Measurements from ENCODE around the gene ACTR6.
A peak's percentile ranks its signal among the peaks of the same experiment; 100 is the strongest.

ACTR6 gene

GRCh38 chr12:100199347-100200149 is 1.1 kb upstream of the ACTR6 start:
- Histone ChIP-seq H3K4me1 (ENCODE audit: control insufficient read depth, insufficient read depth, low read length) (peaks cover 18% of the 10 kb centered on the region), H3K27ac (ENCODE audit: low read length) (peak overlapping the region; percentile 81), H3K27me3 (ENCODE audit: control insufficient read depth in 1 of 2, insufficient read depth in 2 of 2, low read length in 2 of 2) (no peaks in the 10 kb centered on the region), H3K36me3 (ENCODE audit: control insufficient read depth in 2 of 2, insufficient read depth in 2 of 2, low read length in 2 of 2) (peaks cover 0 to 5% of the 10 kb centered on the region in 2 donors), H3K4me3 (ENCODE audit: low read length in 2 of 2) (peak overlapping the region; percentile 85 to 97), H3K9me3 (ENCODE audit: control insufficient read depth in 2 of 2, low read length in 2 of 2) (no peaks in the 10 kb centered on the region), H3K9ac (ENCODE audit: low read length in 2 of 2) (peak overlapping the region; percentile 51 to 64)

GRCh38 chr12:100201604-100202423 is 1.2 kb downstream of the ACTR6 start:
- H3K4me1 ChIP-seq (ENCODE audit: control insufficient read depth, insufficient read depth, low read length) = peaks cover 18% of the 10 kb centered on the region
- H3K36me3 ChIP-seq (ENCODE audit: control insufficient read depth in 2 of 2, insufficient read depth in 2 of 2, low read length in 2 of 2) = no peaks in the 10 kb centered on the region
- peak overlapping the region in 1 of 2 donors; percentile 93 for H3K9ac ChIP-seq (ENCODE audit: low read length in 2 of 2)
- H3K9me3 ChIP-seq (ENCODE audit: control insufficient read depth in 2 of 2, low read length in 2 of 2) = no peaks in the 10 kb centered on the region
- H3K4me3 ChIP-seq (ENCODE audit: low read length in 2 of 2) = peak overlapping the region; percentile 85 to 97
- H3K27me3 ChIP-seq (ENCODE audit: control insufficient read depth in 1 of 2, insufficient read depth in 2 of 2, low read length in 2 of 2) = no peaks in the 10 kb centered on the region
- no peak overlapping the region for H3K27ac ChIP-seq (ENCODE audit: low read length)

- Histone ChIP-seq H3K27ac (ENCODE audit: low read length) (no peak overlapping the region), H3K4me1 (ENCODE audit: control insufficient read depth, insufficient read depth, low read length) (no peaks in the 10 kb centered on the region), H3K4me3 (ENCODE audit: low read length in 2 of 2) (no peak overlapping the region), H3K36me3 (ENCODE audit: control insufficient read depth in 2 of 2, insufficient read depth in 2 of 2, low read length in 2 of 2) (peaks cover 18 to 22% of the 10 kb centered on the region in 2 donors), H3K9me3 (ENCODE audit: control insufficient read depth in 2 of 2, low read length in 2 of 2) (no peaks in the 10 kb centered on the region), H3K27me3 (ENCODE audit: control insufficient read depth in 1 of 2, insufficient read depth in 2 of 2, low read length in 2 of 2) (no peaks in the 10 kb centered on the region), H3K9ac (ENCODE audit: low read length in 2 of 2) (no peak overlapping the region)
Measured at GRCh38 chr12:100207311-100207710, 6.7 kb downstream of the ACTR6 start.

GRCh38 chr12:100208834-100209233 is 8.2 kb downstream of the ACTR6 start:
- Histone ChIP-seq H3K9ac (ENCODE audit: low read length in 2 of 2) (no peak overlapping the region), H3K4me3 (ENCODE audit: low read length in 2 of 2) (no peak overlapping the region), H3K4me1 (ENCODE audit: control insufficient read depth, insufficient read depth, low read length) (no peaks in the 10 kb centered on the region), H3K9me3 (ENCODE audit: control insufficient read depth in 2 of 2, low read length in 2 of 2) (no peaks in the 10 kb centered on the region), H3K27me3 (ENCODE audit: control insufficient read depth in 1 of 2, insufficient read depth in 2 of 2, low read length in 2 of 2) (no peaks in the 10 kb centered on the region), H3K36me3 (ENCODE audit: control insufficient read depth in 2 of 2, insufficient read depth in 2 of 2, low read length in 2 of 2) (peaks cover 25 to 26% of the 10 kb centered on the region in 2 donors), H3K27ac (ENCODE audit: low read length) (no peak overlapping the region)

- Histone ChIP-seq H3K27ac (ENCODE audit: low read length) (no peak overlapping the region), H3K4me1 (ENCODE audit: control insufficient read depth, insufficient read depth, low read length) (no peaks in the 10 kb centered on the region), H3K9ac (ENCODE audit: low read length in 2 of 2) (no peak overlapping the region), H3K36me3 (ENCODE audit: control insufficient read depth in 2 of 2, insufficient read depth in 2 of 2, low read length in 2 of 2) (peaks cover 29 to 30% of the 10 kb centered on the region in 2 donors), H3K9me3 (ENCODE audit: control insufficient read depth in 2 of 2, low read length in 2 of 2) (no peaks in the 10 kb centered on the region), H3K4me3 (ENCODE audit: low read length in 2 of 2) (no peak overlapping the region), H3K27me3 (ENCODE audit: control insufficient read depth in 1 of 2, insufficient read depth in 2 of 2, low read length in 2 of 2) (no peaks in the 10 kb centered on the region)
Measured at GRCh38 chr12:100211698-100212097, 11.1 kb downstream of the ACTR6 start.

GRCh38 chr12:100213016-100213891 is 12.6 kb downstream of the ACTR6 start:
- Histone ChIP-seq H3K27ac (ENCODE audit: low read length) (no peak overlapping the region), H3K4me1 (ENCODE audit: control insufficient read depth, insufficient read depth, low read length) (no peaks in the 10 kb centered on the region), H3K9me3 (ENCODE audit: control insufficient read depth in 2 of 2, low read length in 2 of 2) (no peaks in the 10 kb centered on the region), H3K9ac (ENCODE audit: low read length in 2 of 2) (no peak overlapping the region), H3K36me3 (ENCODE audit: control insufficient read depth in 2 of 2, insufficient read depth in 2 of 2, low read length in 2 of 2) (peaks cover 25 to 27% of the 10 kb centered on the region in 2 donors), H3K27me3 (ENCODE audit: control insufficient read depth in 1 of 2, insufficient read depth in 2 of 2, low read length in 2 of 2) (no peaks in the 10 kb centered on the region), H3K4me3 (ENCODE audit: low read length in 2 of 2) (no peak overlapping the region)

- H3K27ac ChIP-seq (ENCODE audit: low read length) = no peak overlapping the region
Measured at GRCh38 chr12:100214518-100214917, 13.9 kb downstream of the ACTR6 start.

GRCh38 chr12:100215209-100215608 is 14.6 kb downstream of the ACTR6 start:
- H3K9me3 ChIP-seq (ENCODE audit: control insufficient read depth in 2 of 2, low read length in 2 of 2) = no peaks in the 10 kb centered on the region
- no peak overlapping the region for H3K27ac ChIP-seq (ENCODE audit: low read length)
- no peak overlapping the region for H3K4me3 ChIP-seq (ENCODE audit: low read length in 2 of 2)
- no peaks in the 10 kb centered on the region for H3K4me1 ChIP-seq (ENCODE audit: control insufficient read depth, insufficient read depth, low read length)
- no peak overlapping the region for H3K9ac ChIP-seq (ENCODE audit: low read length in 2 of 2)
- no peaks in the 10 kb centered on the region for H3K27me3 ChIP-seq (ENCODE audit: control insufficient read depth in 1 of 2, insufficient read depth in 2 of 2, low read length in 2 of 2)
- peaks cover 15 to 27% of the 10 kb centered on the region in 2 donors for H3K36me3 ChIP-seq (ENCODE audit: control insufficient read depth in 2 of 2, insufficient read depth in 2 of 2, low read length in 2 of 2)

More at GRCh38 chr12:100214518-100214917, 13.9 kb downstream of the ACTR6 start:
- Histone ChIP-seq H3K4me1 (ENCODE audit: control insufficient read depth, insufficient read depth, low read length) (no peaks in the 10 kb centered on the region), H3K36me3 (ENCODE audit: control insufficient read depth in 2 of 2, insufficient read depth in 2 of 2, low read length in 2 of 2) (peaks cover 17 to 22% of the 10 kb centered on the region in 2 donors), H3K9ac (ENCODE audit: low read length in 2 of 2) (no peak overlapping the region), H3K27me3 (ENCODE audit: control insufficient read depth in 1 of 2, insufficient read depth in 2 of 2, low read length in 2 of 2) (no peaks in the 10 kb centered on the region), H3K4me3 (ENCODE audit: low read length in 2 of 2) (no peak overlapping the region), H3K9me3 (ENCODE audit: control insufficient read depth in 2 of 2, low read length in 2 of 2) (no peaks in the 10 kb centered on the region)

- Histone ChIP-seq H3K9ac (ENCODE audit: low read length in 2 of 2) (no peak overlapping the region), H3K27ac (ENCODE audit: low read length) (no peak overlapping the region), H3K27me3 (ENCODE audit: control insufficient read depth in 1 of 2, insufficient read depth in 2 of 2, low read length in 2 of 2) (no peaks in the 10 kb centered on the region), H3K36me3 (ENCODE audit: control insufficient read depth in 2 of 2, insufficient read depth in 2 of 2, low read length in 2 of 2) (peaks cover 8 to 23% of the 10 kb centered on the region in 2 donors), H3K9me3 (ENCODE audit: control insufficient read depth in 2 of 2, low read length in 2 of 2) (no peaks in the 10 kb centered on the region), H3K4me1 (ENCODE audit: control insufficient read depth, insufficient read depth, low read length) (no peaks in the 10 kb centered on the region), H3K4me3 (ENCODE audit: low read length in 2 of 2) (no peak overlapping the region)
Measured at GRCh38 chr12:100216337-100216736, 15.7 kb downstream of the ACTR6 start.
